Fibroblast of skin of right biceps (primary cell): ENCODE results near the gene BRWD1.

Source experiments
- DNase-seq: peaks from one replicate; pipeline ENCODE4 v3.0.0-alpha.2; 2013

Gene BRWD1

DNA sequence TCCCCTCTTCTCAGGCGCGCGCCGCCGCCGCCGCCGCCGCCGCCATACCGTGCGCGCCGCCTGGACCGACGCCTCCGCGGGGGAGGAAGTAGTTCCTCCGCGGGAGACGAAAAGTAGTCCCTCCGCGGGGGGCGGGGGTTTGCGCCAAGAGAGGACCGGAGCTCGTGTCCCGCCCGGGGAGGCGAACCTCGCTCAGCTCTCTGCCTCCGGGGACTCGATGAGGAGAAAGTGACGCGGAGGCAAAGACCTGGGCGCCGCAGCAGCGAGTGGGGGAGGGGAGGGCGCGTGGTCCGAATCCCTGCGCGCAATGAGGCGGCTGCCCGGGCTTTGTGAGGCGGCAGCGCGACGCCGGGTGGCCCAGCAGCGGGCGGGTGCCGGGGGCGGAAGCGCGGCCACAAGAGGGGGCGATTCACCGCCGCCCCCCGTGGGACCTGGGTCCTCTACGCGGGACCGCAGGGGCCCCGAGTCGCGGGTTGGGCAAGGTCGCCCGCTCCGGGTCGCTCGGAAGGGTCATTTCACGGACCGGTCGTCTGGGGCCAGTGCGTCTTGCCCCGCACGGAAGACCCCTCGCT, at the start of gene BRWD1:
BRWD1 (minus strand) TSS at position 62 of the 572 bp plus-strand sequence. CDS start 141 bp downstream, outside the sequence.
- peak; percentile 93 for DNase-seq

- no peak for DNase-seq
These were observed 49.3 kb upstream of the BRWD1 start for GRCh38 chr21:39362733-39363132.

- DNase-seq = no peak
These were observed 46.0 kb upstream of the BRWD1 start for GRCh38 chr21:39359382-39359781.

- DNase-seq = peak; percentile 21
These were observed 39.9 kb upstream of the BRWD1 start for GRCh38 chr21:39353295-39353694.

DNA sequence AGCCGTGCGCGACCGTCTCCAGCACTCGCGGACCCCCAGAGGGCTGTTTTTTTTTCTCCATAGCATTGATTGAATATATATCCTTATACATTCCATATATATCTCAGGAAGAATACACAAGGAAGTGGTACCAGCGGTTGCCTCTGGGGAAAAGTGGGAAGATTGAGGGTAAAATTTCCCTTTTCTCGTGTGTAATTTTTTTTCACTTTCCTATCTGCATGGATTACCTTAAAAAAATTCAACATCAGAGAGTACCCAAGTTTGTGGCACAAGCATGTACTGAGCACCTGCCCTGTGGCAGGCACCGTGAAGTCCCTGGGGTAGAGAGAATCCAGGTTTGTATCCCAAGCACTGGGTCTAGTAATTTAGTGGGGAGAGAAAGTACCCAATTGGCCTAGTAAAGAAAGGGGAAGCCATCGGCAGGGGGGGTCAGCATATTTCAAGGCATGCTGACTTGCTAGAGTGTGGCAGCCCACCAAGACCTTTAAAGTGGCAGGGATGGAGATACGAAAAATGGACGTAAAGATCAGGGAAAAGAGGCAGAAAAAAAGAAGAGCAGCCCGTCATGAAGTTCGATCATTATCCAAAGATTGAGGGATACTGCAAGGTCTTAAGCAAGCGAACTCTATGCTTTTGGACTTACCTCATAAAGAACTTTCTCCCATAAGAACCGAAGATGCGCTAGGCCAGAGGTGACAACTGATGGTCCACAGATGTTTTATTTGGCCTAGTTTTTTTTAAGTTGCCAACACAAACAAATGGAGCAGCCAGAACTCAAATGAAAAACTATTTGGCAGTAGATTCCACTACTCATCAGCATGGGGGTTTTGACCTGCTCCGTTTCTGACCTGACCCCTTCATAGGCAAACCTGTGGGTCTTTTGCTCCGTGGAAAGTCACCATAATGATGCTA, 36.9 kb upstream of the BRWD1 start:
- no peak for DNase-seq

DNA sequence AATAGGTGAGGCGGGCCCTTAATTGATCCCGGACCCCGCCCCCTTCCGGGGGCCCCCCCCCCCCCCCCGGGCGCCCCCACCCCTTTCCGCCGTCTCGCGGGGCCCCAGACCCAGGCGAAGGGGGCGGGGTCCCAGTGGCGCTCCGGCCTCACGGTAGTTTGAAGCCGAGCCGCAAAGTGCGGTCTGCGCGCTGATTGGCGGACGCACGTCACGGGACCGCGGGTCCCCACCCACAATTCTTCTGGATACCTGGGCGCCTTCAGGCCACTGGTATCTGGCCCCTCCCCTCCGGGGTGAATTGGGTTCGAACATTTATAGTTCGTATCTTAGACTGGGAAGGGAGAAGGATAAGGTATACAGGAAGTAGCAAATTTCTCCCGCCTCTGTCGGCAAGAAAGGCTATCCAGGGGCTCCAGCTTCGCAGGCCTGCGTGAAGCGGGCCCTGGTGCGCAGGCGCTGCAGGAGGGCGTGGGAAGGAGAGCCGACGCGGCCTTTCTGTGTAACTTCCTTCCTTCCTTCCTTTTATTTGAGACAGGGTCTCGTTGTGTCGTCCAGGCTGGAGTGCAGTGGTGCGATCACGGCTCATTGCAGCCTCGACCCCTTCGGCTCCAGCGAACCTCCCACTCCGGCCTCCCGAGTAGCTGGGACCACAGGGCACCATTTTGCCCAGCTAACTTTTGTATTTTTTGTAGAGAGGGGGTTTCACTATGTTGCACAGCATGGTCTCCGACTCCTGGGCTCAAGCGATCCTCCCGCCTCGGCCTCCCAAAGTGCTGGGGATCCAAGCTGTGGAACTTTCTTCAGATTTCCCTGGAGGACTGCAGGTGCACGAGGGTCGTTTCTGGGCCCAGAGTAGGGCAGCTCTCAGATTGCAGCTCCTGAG, 36.0 kb upstream of the BRWD1 start:
- DNase-seq = peak; percentile 97

DNA sequence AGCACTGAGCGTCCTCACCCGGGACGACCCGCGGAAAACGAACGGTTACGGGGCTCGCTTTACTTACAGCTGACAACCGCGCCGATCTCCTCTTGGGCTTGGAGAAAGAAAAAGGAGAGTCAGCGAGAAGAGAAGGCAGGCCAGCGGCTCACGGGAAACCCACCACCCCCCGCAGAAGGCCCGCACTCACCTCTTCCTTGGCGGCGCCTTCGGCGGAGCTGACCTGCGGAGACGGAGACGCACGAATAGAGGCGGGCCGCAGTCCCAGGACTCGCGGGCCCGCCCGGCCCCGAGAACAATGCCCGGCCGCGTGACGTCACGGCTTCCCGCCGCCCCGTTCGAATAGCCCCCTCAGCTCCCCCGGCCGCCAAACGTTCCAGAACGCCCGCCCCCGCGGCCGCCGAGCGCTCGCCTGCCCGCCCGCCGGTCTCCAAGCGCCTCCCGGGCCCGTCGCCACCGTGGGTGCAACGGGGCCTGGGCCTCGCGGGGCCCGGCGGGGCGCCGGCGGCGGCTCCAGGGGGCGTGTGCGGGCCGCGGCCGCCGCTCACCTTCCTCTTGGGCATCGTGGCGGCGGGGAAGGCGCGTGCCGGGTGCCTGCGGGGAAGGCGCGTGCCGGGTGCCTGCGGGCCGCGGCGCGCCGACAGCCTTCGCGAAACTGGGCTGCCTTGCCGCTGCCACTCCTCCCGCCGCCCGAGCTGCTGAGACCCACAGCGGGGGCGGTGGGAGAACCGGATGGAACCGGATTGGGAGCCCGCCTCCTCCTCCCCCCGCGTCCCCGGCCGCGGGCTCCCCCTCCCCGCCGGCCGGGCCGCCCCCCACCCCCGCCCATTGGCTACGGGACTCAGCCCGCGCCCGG, 35.2 kb upstream of the BRWD1 start, which contains the start of gene HMGN1:
HMGN1 (minus strand) TSS at position 734 of the 856 bp plus-strand sequence; CDS start at position 563, 171 bp downstream.
- peak; percentile 94 for DNase-seq

GRCh38 chr21:39348040-39348354, 34.6 kb upstream of the BRWD1 start:
- no peak for DNase-seq

DNA sequence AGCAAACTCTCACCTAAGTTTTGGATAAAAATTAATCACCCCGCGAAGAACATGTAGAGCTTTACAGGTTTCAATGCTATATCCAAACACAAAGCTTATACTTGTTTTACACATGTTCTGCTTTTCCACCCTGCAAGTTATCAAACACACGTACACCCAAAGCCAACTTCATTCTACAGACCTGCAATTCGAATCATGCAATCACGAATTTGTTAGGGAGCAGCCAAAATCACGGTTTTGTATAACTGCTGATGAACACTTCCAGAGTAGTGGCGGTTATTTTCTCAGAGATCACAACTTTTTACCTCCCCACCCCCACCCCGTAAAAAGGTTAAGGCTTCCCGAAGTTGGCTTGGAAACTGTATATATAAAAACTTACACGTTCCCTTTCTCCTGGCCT, 34.1 kb upstream of the BRWD1 start:
- DNase-seq = no peak

GRCh38 chr21:39346671-39347331, 33.4 kb upstream of the BRWD1 start:
- no peak for DNase-seq

- DNase-seq = no peak
These were observed 32.8 kb upstream of the BRWD1 start for GRCh38 chr21:39346206-39346605.

- DNase-seq = no peak
These were observed 32.0 kb upstream of the BRWD1 start for GRCh38 chr21:39345440-39345839.

GRCh38 chr21:39344848-39345247, 31.4 kb upstream of the BRWD1 start:
- no peak for DNase-seq

GRCh38 chr21:39341249-39341923, 28.0 kb upstream of the BRWD1 start:
- no peak for DNase-seq

DNA sequence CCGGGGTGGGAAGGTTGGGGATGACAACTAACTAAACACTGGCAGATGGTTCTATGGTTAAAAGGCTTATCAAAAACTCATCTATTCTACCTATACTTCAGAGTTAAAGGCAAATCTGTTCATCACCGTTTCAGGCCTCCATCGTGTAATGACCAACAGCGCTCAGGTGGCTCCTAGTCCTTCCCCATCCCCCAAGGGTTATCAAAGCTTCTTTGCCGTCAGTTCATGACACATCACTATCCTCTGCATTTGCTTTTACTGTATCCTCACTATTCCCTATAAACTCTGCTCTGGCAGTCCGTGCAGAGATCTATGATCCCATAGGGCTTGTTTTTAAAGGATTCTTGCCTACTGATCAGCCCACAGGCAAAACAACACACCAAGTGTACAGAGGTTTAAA, 27.3 kb upstream of the BRWD1 start:
- DNase-seq = no peak

GRCh38 chr21:39339231-39339630, 25.8 kb upstream of the BRWD1 start:
- no peak for DNase-seq

GRCh38 chr21:39336457-39337008, 23.1 kb upstream of the BRWD1 start:
- DNase-seq = no peak

DNA sequence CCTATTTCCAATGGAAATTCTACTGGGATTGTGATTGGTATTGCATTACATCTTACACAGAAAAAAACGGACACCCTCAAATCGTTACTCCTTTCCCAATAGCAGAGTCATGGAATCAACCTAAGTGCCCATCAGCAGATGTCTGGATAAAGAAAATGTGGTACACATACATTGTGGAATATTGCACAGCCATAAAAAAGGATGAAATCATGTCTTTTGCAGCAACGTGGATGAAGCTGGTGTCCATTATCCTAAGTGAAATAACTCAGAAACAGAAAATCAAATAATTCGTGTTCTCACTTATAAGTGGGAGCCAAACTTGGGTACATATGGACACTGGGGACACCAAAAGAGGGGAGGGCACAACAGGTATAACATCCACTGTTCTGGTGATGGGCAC, 21.2 kb upstream of the BRWD1 start:
- DNase-seq = no peak

DNA sequence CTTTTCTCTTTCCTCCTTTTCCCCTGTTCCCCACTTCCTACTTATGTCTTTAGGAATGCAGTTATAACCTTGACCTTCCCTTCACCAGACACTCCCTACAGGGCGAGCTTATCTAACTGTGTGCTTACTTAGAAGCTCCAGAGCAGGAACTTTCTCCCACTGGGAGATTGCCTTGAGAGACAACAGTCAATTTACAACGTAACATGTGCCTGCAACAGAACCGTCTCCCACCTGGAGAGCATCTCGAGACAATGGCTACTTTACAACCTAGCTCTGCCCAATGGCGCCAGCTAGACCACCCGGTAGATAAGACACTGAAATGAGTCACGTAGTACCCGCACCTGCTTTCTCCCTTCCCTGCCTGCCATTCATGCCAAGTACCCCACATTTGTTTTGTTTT, 18.7 kb upstream of the BRWD1 start:
- no peak for DNase-seq

GRCh38 chr21:39330001-39330400, 16.6 kb upstream of the BRWD1 start:
- DNase-seq = no peak

DNA sequence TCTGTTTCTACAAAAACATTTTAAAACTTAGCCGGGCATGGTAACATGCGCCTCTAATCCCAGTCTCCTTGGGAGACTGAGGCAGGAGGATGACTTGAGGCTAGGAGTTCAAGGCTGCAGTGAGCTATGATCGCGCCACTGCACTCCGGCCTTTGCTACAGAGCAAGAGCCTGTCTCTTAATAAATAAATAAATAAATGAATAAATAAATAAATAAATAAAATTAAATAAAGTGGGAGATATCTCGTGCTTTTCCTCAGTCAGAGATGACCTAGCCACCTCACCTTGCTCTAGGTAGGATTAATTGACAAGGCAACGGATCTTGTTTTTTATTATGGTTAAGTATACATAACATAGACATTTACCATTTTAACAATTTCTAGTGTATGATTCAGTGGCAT, 14.3 kb upstream of the BRWD1 start:
- DNase-seq = no peak
